SW 1271 (cell line): ENCODE data around the gene PPM1B.
"Not testable (repeated sequence)": the region's sequence is repeated elsewhere in the genome, so short reads cannot be mapped to it uniquely, and the experiment has no call there.

Experiments
- DNase-seq, 2 experiments: peaks; one replicate each; lab custom pipeline; 2025; lab: John Stamatoyannopoulos, UW

Gene PPM1B

GRCh38 chr2:44250376-44250775, 81.7 kb downstream of the PPM1B start:
- DNase-seq = no peak

GRCh38 chr2:44254023-44254422, 85.3 kb downstream of the PPM1B start:
- DNase-seq = no peak

DNA sequence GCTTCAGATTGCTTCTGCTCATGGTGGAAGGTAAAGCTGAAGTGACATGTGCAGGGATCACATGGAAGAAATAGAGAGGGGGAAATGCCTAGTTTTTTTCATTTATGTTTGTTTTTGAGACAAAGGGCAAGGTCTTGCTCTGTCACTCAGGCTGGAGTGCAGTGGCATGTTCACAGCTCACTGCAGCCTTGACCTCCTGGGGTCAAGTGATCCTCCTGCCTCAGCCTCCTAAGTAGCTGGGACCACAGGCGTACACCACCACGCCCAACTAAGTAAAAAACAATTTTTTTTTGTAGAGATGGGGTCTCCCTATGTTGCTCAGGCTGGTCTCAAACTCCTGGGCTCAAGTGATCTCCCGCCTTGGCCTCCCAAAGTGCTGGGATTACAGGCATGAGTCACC, 87.0 kb downstream of the PPM1B start:
- not testable (repeated sequence) for DNase-seq

DNA sequence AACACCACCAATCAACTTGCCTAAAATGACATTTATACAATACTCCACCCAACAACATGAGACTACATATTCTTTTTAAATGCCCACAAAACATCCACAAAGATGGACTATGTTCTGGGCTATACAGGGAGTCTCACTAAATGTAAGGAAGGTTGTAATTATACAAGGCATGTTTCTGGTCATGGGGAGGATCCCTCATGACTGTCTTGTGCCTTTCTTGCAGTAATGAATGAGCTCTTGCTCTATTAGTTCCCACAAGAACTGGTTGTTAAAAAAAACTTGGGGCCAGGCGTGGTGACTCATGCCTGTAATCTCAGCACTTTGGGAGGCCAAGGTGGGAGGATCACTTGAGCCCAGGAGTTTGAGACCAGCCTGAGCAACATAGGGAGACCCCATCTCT, 89.1 kb downstream of the PPM1B start:
- DNase-seq = not testable (repeated sequence)

GRCh38 chr2:44267269-44267795, 98.7 kb downstream of the PPM1B start:
- DNase-seq = no peak

DNA sequence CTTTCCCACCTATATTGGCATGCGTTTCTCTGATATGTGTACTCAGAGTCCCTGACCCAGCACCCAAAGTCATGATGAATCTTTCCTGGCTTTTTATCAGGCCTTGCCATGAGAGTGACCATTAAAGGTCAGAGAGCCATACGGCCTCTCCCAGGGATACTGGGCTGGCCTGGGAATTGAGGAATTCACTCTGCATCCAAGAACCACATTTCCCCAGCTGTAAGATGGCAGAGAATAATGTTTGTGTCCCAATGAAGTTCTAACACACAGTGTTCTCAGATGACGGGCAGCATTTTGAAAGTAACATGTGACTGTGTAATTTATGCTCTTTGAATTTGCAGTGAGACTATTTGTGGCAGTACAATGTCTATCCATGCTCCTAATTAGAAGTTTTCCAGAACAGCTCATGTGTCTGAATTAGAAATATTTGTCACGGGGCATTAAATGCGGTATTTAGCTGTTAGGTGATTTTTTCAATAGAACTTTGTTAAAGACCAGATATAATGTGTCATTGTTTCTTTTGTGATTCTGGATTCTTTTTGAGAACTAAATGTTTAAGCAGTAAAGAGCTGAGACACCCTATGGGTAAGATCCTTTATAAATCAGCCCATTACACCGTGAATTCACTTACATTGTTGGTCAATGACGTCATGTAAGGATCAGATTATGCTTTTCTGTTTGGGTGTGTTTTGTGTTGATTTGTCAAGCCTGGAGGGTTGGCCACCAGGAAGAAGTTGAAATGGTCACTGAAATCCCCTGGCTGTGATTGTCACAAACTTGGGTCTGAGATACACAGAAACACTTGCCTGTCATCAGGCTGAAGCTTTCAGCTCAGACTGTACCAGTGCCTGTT, 99.3 kb downstream of the PPM1B start:
- no peak for DNase-seq

DNA sequence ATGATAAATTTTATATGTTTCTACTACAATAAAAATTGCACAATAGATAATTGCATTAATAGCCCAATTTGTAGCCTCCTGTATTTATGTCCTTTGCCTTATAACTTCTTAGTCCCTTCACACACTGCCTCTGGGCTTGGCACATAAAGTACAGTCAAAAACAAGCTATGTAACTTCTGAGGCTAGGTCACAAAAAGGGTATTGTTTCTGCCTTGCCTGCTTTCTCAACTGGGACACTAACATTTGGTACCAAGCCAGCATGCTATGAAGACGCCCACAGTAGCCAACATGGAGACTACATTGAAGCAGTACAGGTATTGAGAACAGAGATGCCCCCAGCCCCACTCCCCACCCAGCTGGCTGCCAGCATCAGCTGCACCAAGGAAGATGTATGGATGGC, 101.2 kb downstream of the PPM1B start:
- DNase-seq = no peak

DNA sequence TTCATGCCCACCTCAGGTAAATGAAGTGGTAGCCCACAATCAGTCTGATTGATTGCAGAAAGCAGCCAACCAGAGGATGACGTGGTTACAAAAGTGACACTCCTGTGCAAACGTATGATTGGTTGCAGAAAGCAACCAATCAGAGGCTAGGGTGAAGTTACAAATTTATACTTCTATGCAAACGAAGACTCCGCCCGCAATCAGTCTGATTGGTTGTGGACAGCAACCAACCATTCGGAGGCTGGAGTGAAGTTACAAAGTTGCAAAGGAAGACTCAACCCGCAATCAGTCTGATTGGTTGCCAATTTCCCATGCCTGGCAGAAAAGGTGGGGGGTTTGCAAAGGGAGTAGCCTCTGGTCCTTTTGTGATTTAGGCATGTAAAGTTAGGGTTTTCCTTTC, 102.6 kb downstream of the PPM1B start:
- DNase-seq = no peak

DNA sequence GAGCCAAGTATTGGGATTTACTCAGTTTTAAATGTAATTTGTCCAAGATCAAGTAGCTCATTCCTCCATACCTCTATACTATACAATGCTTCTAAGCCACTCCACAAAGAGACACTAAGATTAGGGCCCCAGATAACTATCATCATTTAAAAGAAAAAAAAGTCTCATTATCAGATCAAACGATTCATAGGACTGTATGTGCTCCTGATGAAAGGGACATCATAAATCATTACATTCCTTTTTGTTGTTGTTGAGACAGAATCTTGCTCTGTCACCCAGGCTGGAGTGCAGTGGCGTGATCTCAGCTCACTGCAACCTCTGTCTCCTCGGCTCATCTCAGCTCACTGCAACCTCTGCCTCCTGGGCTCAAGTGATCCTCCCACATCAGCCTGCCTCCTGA, 104.4 kb downstream of the PPM1B start:
- no peak for DNase-seq

GRCh38 chr2:44273596-44273995, 104.9 kb downstream of the PPM1B start:
- DNase-seq = no peak

DNA sequence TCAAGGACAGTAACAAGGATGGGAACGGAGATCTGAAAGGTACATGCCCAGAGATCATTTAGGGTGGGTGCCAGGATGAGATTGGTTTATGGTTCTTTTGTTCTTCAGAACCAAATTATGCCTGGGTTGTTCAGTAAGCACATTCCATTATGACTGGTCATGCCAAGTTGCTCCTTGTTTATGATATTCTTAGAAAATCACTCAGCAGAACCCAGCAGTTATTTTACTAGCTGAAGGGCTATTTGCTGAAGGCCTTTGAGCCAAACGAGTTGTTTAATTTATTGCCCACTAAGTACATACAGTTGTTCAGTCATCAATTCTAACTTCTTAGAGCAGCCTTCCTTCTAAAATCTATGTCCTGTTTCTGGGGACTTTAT, 107.2 kb downstream of the PPM1B start:
- no peak for DNase-seq

DNA sequence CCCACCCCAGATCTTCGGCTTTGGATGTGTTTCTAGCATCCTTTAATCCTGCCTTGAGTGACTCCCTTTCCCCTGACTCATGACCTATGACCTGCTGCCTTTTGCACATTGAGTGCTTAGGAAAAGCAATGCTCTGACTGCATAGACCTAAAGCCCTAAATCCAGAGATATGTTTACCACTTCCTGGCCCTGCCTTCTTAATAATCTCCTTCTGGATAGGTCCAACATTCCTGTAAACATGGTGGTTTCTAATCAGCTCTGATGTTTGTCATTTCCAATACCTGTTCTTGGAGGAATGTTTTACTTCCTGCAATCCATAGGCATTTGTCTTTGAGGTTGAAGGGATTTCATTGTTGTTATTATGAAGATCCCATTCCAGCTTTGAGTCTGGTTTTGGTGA, 108.9 kb downstream of the PPM1B start:
- DNase-seq = no peak

GRCh38 chr2:44280869-44281268, 112.2 kb downstream of the PPM1B start:
- no peak for DNase-seq
